B cell (primary cell): ENCODE measurements around the gene MROH7.

Source experiments
- EZH2 ChIP-seq: IDR thresholded peaks from 2 replicates; pipeline ENCODE4 v1.6.1; 2012; ENCODE audit warnings: borderline replicate concordance, low read depth, mild to moderate bottlenecking, moderate library complexity, low read length; ENCODE audit not compliant: insufficient read depth, poor library complexity, severe bottlenecking
- TF ChIP-seq, protein P1 (sequence below): fragments of 200-600 bp; IDR thresholded peaks from one replicate; pipeline ENCODE4 v1.8.0; 2022; ENCODE audit warnings: antibody characterized with exemption, mild to moderate bottlenecking

DNA sequence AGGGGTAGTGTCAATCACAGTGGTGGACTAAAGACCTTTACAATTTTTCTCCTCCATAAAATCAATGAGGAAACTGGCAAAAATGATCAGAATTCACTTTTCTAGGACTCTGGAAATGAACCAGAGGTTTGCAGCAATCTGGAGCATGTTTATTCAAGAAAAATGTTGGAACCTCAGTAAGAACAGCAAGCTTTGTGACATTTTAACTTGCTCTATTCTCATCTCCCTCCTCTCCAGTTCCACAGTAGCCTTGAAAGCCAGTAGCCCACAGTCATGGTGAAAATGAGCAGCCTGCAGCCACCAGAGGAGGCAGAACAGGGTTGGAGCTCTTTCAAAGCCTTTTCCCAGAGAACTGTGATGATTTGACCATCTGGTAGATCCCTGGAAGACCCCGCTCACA is 83.2 kb downstream of the MROH7 start:
- TF ChIP-seq, protein P1, sequence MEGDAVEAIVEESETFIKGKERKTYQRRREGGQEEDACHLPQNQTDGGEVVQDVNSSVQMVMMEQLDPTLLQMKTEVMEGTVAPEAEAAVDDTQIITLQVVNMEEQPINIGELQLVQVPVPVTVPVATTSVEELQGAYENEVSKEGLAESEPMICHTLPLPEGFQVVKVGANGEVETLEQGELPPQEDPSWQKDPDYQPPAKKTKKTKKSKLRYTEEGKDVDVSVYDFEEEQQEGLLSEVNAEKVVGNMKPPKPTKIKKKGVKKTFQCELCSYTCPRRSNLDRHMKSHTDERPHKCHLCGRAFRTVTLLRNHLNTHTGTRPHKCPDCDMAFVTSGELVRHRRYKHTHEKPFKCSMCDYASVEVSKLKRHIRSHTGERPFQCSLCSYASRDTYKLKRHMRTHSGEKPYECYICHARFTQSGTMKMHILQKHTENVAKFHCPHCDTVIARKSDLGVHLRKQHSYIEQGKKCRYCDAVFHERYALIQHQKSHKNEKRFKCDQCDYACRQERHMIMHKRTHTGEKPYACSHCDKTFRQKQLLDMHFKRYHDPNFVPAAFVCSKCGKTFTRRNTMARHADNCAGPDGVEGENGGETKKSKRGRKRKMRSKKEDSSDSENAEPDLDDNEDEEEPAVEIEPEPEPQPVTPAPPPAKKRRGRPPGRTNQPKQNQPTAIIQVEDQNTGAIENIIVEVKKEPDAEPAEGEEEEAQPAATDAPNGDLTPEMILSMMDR, result no peak
- no peak for TF ChIP-seq EZH2
